GM12864 (cell line): Measurements from ENCODE around the gene COL8A2.

Experiments
- DNase-seq: peaks from one replicate; pipeline ENCODE4 v3.0.0-alpha.2; 2011; ENCODE audit warnings: low read depth
- H3K4me3 ChIP-seq: 2 replicates; pipeline ENCODE4 v1.5.1; 2011; ENCODE audit warnings: mild to moderate bottlenecking, low read depth, low read length, control low read depth
- TF ChIP-seq, protein P1 (sequence below): IDR thresholded peaks from 2 replicates; pipeline ENCODE4 v1.5.1; 2011; ENCODE audit warnings: low read depth, mild to moderate bottlenecking, moderate library complexity, low read length, control low read depth, inconsistent platforms; ENCODE audit errors: missing control alignments

COL8A2 gene

DNA sequence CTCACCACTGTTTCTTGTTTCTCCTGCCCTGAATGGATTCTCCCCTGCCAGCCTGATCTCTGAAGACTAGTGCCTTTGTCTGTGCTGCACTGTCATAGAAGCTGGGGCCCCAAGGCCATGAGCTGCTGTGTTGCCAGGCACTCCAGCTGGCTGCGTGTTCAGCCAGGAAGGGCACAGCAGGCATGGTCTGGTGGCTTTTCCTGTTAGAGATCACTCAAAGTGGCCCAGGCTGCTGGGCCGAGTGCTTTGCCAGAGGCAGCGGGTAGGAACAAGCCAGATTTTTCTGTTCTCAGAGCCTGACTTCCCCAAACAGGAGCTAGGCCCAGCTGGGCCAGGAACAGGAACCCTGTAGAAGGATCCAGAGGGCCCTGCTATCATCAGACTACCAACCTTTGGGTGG, 31.1 kb downstream of the COL8A2 start:
- TF ChIP-seq, protein P1, sequence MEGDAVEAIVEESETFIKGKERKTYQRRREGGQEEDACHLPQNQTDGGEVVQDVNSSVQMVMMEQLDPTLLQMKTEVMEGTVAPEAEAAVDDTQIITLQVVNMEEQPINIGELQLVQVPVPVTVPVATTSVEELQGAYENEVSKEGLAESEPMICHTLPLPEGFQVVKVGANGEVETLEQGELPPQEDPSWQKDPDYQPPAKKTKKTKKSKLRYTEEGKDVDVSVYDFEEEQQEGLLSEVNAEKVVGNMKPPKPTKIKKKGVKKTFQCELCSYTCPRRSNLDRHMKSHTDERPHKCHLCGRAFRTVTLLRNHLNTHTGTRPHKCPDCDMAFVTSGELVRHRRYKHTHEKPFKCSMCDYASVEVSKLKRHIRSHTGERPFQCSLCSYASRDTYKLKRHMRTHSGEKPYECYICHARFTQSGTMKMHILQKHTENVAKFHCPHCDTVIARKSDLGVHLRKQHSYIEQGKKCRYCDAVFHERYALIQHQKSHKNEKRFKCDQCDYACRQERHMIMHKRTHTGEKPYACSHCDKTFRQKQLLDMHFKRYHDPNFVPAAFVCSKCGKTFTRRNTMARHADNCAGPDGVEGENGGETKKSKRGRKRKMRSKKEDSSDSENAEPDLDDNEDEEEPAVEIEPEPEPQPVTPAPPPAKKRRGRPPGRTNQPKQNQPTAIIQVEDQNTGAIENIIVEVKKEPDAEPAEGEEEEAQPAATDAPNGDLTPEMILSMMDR = no peak
- H3K4me3 ChIP-seq = no peak overlapping the region
- DNase-seq = no peak

DNA sequence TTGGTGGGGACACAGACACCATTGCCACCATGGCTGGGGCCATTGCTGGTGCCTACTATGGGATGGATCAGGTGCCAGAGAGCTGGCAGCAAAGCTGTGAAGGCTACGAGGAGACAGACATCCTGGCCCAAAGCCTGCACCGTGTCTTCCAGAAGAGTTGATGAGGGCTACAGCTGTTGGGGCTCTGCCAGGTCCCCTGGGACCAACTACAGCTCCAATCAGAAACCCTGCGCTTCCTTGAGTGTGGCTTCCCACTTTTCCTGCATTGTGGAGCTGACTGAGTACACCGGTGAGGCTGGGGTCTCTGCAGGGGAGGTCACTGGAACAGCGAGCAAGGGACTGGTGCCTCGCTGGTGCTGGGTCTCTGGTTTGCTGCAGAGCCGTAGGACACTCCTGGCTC, 31.8 kb downstream of the COL8A2 start:
- DNase-seq = no peak
- H3K4me3 ChIP-seq = no peak overlapping the region
- TF ChIP-seq, protein P1 = no peak

DNA sequence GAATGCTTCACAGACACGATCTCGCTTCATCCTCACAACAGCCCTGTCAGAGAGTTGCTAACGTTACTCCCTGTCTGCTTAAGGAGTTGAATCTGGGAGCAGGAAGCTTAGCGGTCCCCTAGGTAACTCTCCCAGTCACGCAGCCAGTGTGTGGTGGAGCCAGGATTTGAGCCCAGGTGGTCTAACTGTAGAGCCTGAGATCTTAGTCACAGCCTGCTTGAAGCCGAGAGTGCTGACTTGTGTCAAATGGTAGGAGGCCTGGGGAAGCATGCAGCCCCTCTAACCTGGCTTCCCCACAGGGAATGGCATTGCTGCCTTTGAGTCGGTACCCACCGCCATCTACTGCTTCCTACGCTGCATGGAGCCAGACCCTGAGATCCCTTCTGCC, 32.2 kb downstream of the COL8A2 start:
- DNase-seq = no peak
- TF ChIP-seq, protein P1 = no peak
- H3K4me3 ChIP-seq = no peak overlapping the region

- no peak overlapping the region for H3K4me3 ChIP-seq
- TF ChIP-seq, protein P1 = no peak
- no peak for DNase-seq
Measured at GRCh38 chr1:36092166-36092797, 32.7 kb downstream of the COL8A2 start.

GRCh38 chr1:36091698-36092097, 33.3 kb downstream of the COL8A2 start:
- TF ChIP-seq, protein P1 = no peak
- no peak overlapping the region for H3K4me3 ChIP-seq
- no peak for DNase-seq

GRCh38 chr1:36091141-36091540, 33.9 kb downstream of the COL8A2 start:
- TF ChIP-seq, protein P1 = no peak
- no peak for DNase-seq

More at GRCh38 chr1:36091141-36091540, 33.9 kb downstream of the COL8A2 start:
- no peak overlapping the region for H3K4me3 ChIP-seq
